Upper lobe of right lung (tissue), 1 donor: ENCODE results near the gene MTF1. TPM values are rescaled to one million over a fixed set of nuclear protein-coding genes. Genes with fewer than 3 reads are reported as not detected.
A peak's percentile ranks its signal among the peaks of the same experiment; 100 is the strongest.

ENCODE experiments used
- ATAC-seq: fragments of 200-7000 bp; cut with Tn5 transposase; one replicate; pipeline ENCODE4 v1.9.1; 2020; ENCODE audit warnings: mild to moderate bottlenecking, moderate library complexity
- DNase-seq: peaks from one replicate; pipeline ENCODE4 v3.0.0-alpha.2; 2020
- H3K27ac ChIP-seq: fragments of 200-600 bp; one replicate; pipeline ENCODE4 v1.8.0; 2022
- H3K27me3 ChIP-seq: fragments of 200-600 bp; one replicate; pipeline ENCODE4 v1.8.0; 2022; ENCODE audit warnings: mild to moderate bottlenecking
- H3K36me3 ChIP-seq: fragments of 200-600 bp; one replicate; pipeline ENCODE4 v1.8.0; 2022
- H3K4me1 ChIP-seq: fragments of 200-600 bp; one replicate; pipeline ENCODE4 v1.8.0; 2022
- H3K4me3 ChIP-seq: fragments of 200-600 bp; one replicate; pipeline ENCODE4 v1.8.0; 2022; ENCODE audit warnings: mild to moderate bottlenecking
- H3K9me3 ChIP-seq: fragments of 200-600 bp; one replicate; pipeline ENCODE4 v1.8.0; 2022
- CTCF ChIP-seq: fragments of 200-600 bp; IDR thresholded peaks from one replicate; pipeline ENCODE4 v1.8.0; 2022; ENCODE audit warnings: antibody characterized with exemption
- intact Hi-C: fragments of 100-400 bp; cut with DNase I; formaldehyde crosslinking; loops from one replicate; pipeline ENCODE4 v1.11.0; 2022
- total RNA-seq: library from RNA; stranded (reverse); fragmentation: NEBNext Ultra II Directional; extraction: Animal tissue kit (Norgen Biotek cat#: 25700); gene quantifications from one replicate; pipeline ENCODE4 v1.2.1, GENCODE V29; 2021
- donor health status: DM: no; HTN: yes; CAD: no; lungs with severe emphysema.

MTF1 gene
- total RNA-seq, 1 donor from 2014 or later: 26.3 TPM

DNA sequence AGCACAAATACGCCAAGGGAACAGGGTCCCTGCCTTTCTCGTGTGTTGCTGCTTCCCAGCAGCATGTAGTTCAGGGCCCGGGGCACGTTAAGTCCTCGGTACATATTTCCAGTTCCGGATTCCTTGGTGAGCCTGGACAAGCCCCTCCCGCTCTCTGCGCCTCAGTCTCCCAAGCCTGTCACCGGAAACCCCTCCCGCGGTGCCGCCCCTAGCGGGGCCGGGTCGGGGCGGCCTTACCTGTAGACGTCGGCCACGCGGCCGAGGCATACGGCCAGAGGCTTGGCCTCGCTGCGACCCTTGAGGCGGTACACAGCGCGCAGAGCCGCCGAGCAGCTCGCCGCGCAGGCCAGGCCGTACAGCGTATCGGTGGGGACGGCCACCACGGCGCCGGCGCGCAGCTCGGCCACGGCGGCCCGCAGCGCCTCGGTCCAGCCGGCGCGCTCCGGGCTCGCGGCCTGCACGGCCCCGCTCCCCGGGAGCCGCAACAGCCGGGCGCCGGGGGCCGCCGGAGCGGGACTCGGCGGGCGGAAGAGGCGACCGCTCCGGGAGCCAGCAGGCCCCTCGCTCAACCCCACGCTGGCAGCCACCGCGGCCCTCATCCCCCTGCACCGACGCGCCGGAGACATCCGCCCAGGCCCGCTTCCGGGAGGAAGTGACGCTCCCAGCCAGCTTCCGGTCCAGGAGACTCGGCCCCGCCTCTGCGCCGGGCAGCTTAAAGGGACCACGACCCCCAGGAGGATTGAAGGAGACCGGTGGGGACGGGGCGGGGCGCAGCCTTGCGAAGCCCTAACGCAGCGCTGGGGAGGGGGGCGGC lies 51.6 kb downstream of the MTF1 start, which contains the start of the genes C1orf122 and YRDC:
Gene C1orf122 (plus strand): TSS at position 236 of the 814 bp plus-strand sequence. CDS start 615 bp downstream, outside the sequence.
Gene YRDC (minus strand): TSS at position 654 of the 814 bp plus-strand sequence. CDS start 28 bp downstream, at position 626.
- DNase-seq (peak; percentile 97), ATAC-seq (peak; percentile 94)
- H3K9me3 ChIP-seq: no peaks in the 10 kb centered on the region
- peak within 1 kb of the TSS; percentile 88 for H3K27ac ChIP-seq
- H3K4me3 ChIP-seq: peak within 1 kb of the TSS; percentile 94
- no peak for TF ChIP-seq CTCF
- no peaks in the 10 kb centered on the region for H3K27me3 ChIP-seq
- peaks cover 32% of the 10 kb centered on the region for H3K4me1 ChIP-seq
- intact Hi-C loops: no loop called here
- peaks cover 40% of the 10 kb centered on the region for H3K36me3 ChIP-seq

- intact Hi-C loops: no loop called here
- Histone ChIP-seq H3K27me3 (no peaks in the 10 kb centered on the region), H3K4me3 (peak overlapping the region; percentile 94), H3K27ac (peak overlapping the region; percentile 88), H3K36me3 (peaks cover 46% of the 10 kb centered on the region), H3K9me3 (no peaks in the 10 kb centered on the region), H3K4me1 (peaks cover 32% of the 10 kb centered on the region)
- no peak for ATAC-seq
- DNase-seq: no peak
- TF ChIP-seq CTCF: no peak
These were observed 52.2 kb downstream of the MTF1 start for GRCh38 chr1:37807220-37807554.

DNA sequence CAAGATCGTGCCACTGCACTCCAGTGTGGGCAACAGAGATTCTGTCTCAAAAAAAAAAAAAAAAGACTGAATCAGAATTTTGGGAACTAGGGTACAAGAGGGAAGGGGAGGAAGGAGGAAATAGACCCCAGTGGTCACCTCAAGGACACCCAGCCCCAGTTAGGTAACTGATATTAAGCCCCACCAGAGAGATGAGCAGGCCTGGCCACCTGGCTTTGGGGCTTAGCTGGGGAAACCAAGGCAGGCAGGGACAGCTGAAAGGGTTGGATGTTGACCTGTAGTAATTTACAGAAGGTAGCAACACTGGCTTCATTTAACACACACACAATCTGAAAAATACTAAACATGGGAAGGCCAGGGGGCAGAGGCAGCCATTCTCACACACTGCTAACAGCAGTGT lies 57.0 kb downstream of the MTF1 start:
- Histone ChIP-seq H3K4me1 (peaks cover 15% of the 10 kb centered on the region), H3K27ac (no peak overlapping the region), H3K36me3 (peaks cover 71% of the 10 kb centered on the region), H3K27me3 (no peaks in the 10 kb centered on the region), H3K4me3 (no peak overlapping the region), H3K9me3 (no peaks in the 10 kb centered on the region)
- ATAC-seq (no peak), DNase-seq (no peak)
- intact Hi-C loops: no loop called here
- no peak for TF ChIP-seq CTCF

GRCh38 chr1:37797750-37798345 lies 61.5 kb downstream of the MTF1 start:
- Histone ChIP-seq H3K9me3 (no peaks in the 10 kb centered on the region), H3K4me1 (peaks cover 15% of the 10 kb centered on the region), H3K4me3 (no peak overlapping the region), H3K27ac (no peak overlapping the region), H3K36me3 (peaks cover 32% of the 10 kb centered on the region), H3K27me3 (no peaks in the 10 kb centered on the region)
- DNase-seq (peak; percentile 19), ATAC-seq (no peak)
- no peak for TF ChIP-seq CTCF
- intact Hi-C loops: no loop called here

DNA sequence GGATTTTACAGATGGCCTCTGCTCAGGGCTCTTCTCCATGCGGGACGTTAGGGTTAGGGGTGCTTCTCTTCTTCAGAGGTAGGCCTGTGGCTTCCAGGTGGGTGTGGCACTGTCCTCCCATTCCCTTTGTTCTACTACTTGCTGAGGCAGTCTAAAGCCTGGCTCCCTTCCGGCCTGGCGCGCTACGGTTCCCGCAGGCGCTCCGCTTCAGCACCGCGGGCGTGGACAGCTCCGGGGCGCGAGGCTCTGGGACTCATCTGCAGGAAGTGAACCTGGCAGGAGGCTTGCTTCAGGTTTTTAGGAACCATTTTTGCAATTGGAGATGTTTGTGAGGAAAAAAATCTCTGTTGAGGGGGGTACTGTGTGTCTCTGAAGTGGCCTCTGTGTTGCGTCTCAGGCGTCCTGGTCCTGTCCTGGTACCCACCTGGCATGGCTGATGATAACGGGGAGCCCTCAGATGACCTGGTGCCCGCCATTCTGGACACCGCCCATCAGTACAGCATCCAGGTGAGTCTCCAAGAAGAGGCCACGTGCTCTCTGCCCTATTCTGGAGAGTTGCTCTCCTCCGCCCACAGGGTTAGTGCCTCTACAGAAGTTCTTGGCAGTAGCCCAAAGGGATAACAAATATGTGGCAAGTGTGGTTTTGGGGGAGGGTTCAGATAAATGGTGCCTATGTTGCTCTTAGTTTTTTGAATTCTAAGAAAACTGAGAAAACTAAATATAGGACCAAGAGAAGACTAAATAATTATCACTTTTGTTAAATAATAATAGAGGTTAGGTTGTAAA lies 63.9 kb downstream of the MTF1 start:
- Histone ChIP-seq H3K27me3 (peaks cover 4% of the 10 kb centered on the region), H3K4me3 (no peak overlapping the region), H3K36me3 (peaks cover 14% of the 10 kb centered on the region), H3K27ac (no peak overlapping the region), H3K4me1 (peaks cover 15% of the 10 kb centered on the region), H3K9me3 (no peaks in the 10 kb centered on the region)
- no peak for TF ChIP-seq CTCF
- DNase-seq (peak; percentile 77), ATAC-seq (peak; percentile 64)
- intact Hi-C loops: no loop called here
